GM10266 (cell line): Measurements from ENCODE around the gene DBNDD1.

Experiments used
- DNase-seq: peaks from one replicate; pipeline ENCODE4 v3.0.0; 2012; ENCODE audit errors: extremely low spot score
- TF ChIP-seq, protein P1 (sequence below): IDR thresholded peaks from 2 replicates; pipeline ENCODE4 v1.5.1; 2012; ENCODE audit warnings: mild to moderate bottlenecking, low read depth; ENCODE audit not compliant: control insufficient read depth, insufficient read depth; ENCODE audit errors: missing control alignments

Gene DBNDD1

DNA sequence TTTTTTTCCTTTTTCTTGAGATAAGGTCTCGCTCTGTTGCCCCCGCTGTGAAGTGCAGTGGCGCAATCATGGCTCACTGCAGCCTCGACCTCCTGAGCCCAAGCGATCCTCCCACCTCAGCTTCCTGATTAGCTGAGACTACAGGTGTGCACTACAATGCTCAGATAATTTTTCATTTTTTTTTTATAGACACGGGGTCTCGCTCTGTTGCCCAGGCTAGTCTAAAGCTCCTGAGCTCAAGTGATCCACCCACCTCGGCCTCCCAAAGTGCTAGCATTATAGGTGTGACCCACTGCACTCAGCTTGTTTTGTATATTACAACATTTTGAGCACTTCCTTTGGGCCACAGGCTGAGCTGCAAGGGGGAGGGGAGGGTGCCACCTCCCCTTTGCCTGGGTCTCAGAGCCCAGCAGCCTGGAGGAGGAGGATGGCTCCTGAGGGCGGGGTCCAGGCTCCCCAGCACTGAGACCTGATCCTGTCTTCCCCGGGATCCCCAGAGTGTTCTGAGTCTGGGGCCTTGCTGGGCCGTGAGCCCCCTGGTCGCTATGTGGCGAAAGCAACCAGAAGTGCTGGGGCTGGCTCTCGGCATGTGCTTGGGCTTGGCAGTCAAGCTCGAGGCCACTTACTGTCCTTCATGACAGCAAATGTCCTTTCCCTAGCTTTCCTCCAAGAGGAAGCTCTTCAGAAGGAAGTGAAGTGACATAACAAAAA, 62.6 kb downstream of the DBNDD1 start:
- TF ChIP-seq, protein P1, sequence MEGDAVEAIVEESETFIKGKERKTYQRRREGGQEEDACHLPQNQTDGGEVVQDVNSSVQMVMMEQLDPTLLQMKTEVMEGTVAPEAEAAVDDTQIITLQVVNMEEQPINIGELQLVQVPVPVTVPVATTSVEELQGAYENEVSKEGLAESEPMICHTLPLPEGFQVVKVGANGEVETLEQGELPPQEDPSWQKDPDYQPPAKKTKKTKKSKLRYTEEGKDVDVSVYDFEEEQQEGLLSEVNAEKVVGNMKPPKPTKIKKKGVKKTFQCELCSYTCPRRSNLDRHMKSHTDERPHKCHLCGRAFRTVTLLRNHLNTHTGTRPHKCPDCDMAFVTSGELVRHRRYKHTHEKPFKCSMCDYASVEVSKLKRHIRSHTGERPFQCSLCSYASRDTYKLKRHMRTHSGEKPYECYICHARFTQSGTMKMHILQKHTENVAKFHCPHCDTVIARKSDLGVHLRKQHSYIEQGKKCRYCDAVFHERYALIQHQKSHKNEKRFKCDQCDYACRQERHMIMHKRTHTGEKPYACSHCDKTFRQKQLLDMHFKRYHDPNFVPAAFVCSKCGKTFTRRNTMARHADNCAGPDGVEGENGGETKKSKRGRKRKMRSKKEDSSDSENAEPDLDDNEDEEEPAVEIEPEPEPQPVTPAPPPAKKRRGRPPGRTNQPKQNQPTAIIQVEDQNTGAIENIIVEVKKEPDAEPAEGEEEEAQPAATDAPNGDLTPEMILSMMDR, result no peak
- DNase-seq, result no peak

GRCh38 chr16:89955001-89955685, 64.1 kb downstream of the DBNDD1 start:
- no peak for DNase-seq
- TF ChIP-seq, protein P1, result no peak
